Right lobe of liver (tissue), 4 donors: ENCODE results near the gene MARK4.

ENCODE experiments used
- CTCF ChIP-seq, 4 donors: fragments of 200-600 bp in 3 of 4; fragments of 450-650 bp in 1 of 4; IDR thresholded peaks; one replicate each; pipeline versions ENCODE4 v1.5.1 to v1.8.0; 2016 to 2022; ENCODE audit warnings: antibody characterized with exemption in 4 of 4, mild to moderate bottlenecking in 2 of 4
- POLR2A ChIP-seq: fragments of 450-650 bp; IDR thresholded peaks from one replicate; pipeline ENCODE4 v1.6.1; 2017; ENCODE audit warnings: antibody characterized with exemption, mild to moderate bottlenecking
- donor health status: DM: no; HTN: no; CAD: no.
- donor health status: DM: no; HTN: no; CAD: no.
- donor health status: DM: no; HTN: yes; CAD: no.

- TF ChIP-seq POLR2A (no peak), CTCF (IDR thresholded peaks at IDR 0.05) (no peak)
Observed at GRCh38 chr19:45340232-45340898, 89.3 kb downstream of the MARK4 start, which contains the start of gene KLC3.
